Left ventricle myocardium inferior (tissue), 1 donor: ENCODE data around the gene NOL11. TPM values are rescaled to one million over a fixed set of nuclear protein-coding genes. Genes with fewer than 3 reads are reported as not detected.

ENCODE experiments used
- DNase-seq: peaks from one replicate; pipeline ENCODE4 v3.0.0-alpha.2; 2020
- H3K27ac ChIP-seq: fragments of 200-600 bp; replicated peaks from 2 replicates; pipeline ENCODE4 v1.8.0; 2021
- H3K27me3 ChIP-seq: fragments of 200-600 bp; 2 replicates; pipeline ENCODE4 v1.8.0; 2021; ENCODE audit warnings: low read depth
- H3K36me3 ChIP-seq: fragments of 200-600 bp; 2 replicates; pipeline ENCODE4 v1.8.0; 2021
- H3K4me1 ChIP-seq: fragments of 200-600 bp; 2 replicates; pipeline ENCODE4 v1.8.0; 2021
- H3K4me3 ChIP-seq: fragments of 200-600 bp; 2 replicates; pipeline ENCODE4 v1.8.0; 2021; ENCODE audit warnings: mild to moderate bottlenecking, moderate library complexity
- H3K9me3 ChIP-seq: fragments of 200-600 bp; replicated peaks from 2 replicates; pipeline ENCODE4 v1.8.0; 2021
- intact Hi-C: fragments of 100-400 bp; cut with micrococcal nuclease; formaldehyde crosslinking; loops from one replicate; pipeline ENCODE4 v1.11.0; 2022
- total RNA-seq: library from RNA; stranded (reverse); fragmentation: NEBNext Ultra II Directional; extraction: Animal tissue kit (Norgen Biotek cat#: 25700); gene quantifications from one replicate; pipeline ENCODE4 v1.2.1, GENCODE V29; 2021
- TF ChIP-seq, protein P1 (sequence below): fragments of 200-600 bp; IDR thresholded peaks from 2 replicates; pipeline ENCODE4 v1.8.0; 2021; ENCODE audit warnings: antibody characterized with exemption, mild to moderate bottlenecking, borderline replicate concordance
- donor health status: DM: no; HTN: yes; CAD: no; lungs with severe emphysema.

NOL11 gene
- total RNA-seq, 1 donor from 2014 or later, result 25.3 TPM

- Histone ChIP-seq H3K27ac (no peak overlapping the region), H3K36me3 (no peaks in the 10 kb centered on the region), H3K27me3 (no peaks in the 10 kb centered on the region), H3K4me3 (no peak overlapping the region), H3K4me1 (peaks cover 9% of the 10 kb centered on the region), H3K9me3 (no peaks in the 10 kb centered on the region)
- no peak for DNase-seq
- TF ChIP-seq, protein P1, sequence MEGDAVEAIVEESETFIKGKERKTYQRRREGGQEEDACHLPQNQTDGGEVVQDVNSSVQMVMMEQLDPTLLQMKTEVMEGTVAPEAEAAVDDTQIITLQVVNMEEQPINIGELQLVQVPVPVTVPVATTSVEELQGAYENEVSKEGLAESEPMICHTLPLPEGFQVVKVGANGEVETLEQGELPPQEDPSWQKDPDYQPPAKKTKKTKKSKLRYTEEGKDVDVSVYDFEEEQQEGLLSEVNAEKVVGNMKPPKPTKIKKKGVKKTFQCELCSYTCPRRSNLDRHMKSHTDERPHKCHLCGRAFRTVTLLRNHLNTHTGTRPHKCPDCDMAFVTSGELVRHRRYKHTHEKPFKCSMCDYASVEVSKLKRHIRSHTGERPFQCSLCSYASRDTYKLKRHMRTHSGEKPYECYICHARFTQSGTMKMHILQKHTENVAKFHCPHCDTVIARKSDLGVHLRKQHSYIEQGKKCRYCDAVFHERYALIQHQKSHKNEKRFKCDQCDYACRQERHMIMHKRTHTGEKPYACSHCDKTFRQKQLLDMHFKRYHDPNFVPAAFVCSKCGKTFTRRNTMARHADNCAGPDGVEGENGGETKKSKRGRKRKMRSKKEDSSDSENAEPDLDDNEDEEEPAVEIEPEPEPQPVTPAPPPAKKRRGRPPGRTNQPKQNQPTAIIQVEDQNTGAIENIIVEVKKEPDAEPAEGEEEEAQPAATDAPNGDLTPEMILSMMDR, result no peak
- intact Hi-C loops, result loop anchor here (5.0 kb wide), 1 partner anchor 308 kb away; the partner anchor contains the start of gene PITPNC1
These were observed 32.4 kb upstream of the NOL11 start for GRCh38 chr17:67685351-67685750.

GRCh38 chr17:67686241-67686640 is 31.5 kb upstream of the NOL11 start:
- peaks cover 9% of the 10 kb centered on the region for H3K4me1 ChIP-seq
- intact Hi-C loops, result loop anchor here (5.0 kb wide), 1 partner anchor 309 kb away; the partner anchor contains the start of gene PITPNC1
- no peaks in the 10 kb centered on the region for H3K9me3 ChIP-seq
- DNase-seq, result no peak
- H3K27me3 ChIP-seq, result no peaks in the 10 kb centered on the region
- TF ChIP-seq, protein P1, result no peak
- H3K4me3 ChIP-seq, result no peak overlapping the region
- H3K27ac ChIP-seq, result no peak overlapping the region
- no peaks in the 10 kb centered on the region for H3K36me3 ChIP-seq

- no peak overlapping the region for H3K27ac ChIP-seq
- no peak overlapping the region for H3K4me3 ChIP-seq
- no peak for DNase-seq
- intact Hi-C loops, result loop anchor here (5.0 kb wide), 1 partner anchor 310 kb away; the partner anchor contains the start of gene PITPNC1
- H3K36me3 ChIP-seq, result peaks cover under 1% of the 10 kb centered on the region
- peaks cover 9% of the 10 kb centered on the region for H3K4me1 ChIP-seq
- H3K9me3 ChIP-seq, result no peaks in the 10 kb centered on the region
- no peaks in the 10 kb centered on the region for H3K27me3 ChIP-seq
- TF ChIP-seq, protein P1, result no peak
These were observed 30.2 kb upstream of the NOL11 start for GRCh38 chr17:67687511-67687910.

DNA sequence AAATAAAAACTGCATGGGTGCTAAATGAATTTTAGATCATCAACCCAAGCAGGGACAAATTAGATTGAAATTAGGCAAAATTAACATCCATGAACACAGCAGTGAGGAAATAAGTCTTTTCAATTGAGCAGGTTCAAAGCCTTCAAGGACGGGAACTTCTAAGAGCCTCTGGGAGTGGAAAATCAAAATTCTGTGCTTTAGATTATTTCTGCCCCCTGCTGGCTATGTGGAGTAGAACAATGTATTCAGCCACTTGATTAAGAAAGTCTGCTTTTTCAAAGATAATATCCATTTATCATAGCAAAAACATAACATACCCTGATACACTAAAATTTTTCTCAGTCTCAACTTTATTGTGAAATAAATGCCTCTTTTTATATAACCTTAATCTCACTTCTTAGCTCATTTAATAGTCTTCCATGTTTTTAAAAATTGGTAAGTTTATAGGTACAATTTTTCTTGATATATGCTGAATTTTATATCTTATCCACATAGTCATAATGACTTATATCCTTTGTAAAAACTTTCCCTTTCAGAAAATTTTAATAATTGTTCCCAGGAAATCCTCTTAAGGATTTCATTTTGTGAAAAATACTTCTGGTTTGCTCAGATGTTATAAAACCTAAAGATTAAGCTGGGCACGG is 28.1 kb upstream of the NOL11 start:
- no peak overlapping the region for H3K27ac ChIP-seq
- DNase-seq, result no peak
- H3K36me3 ChIP-seq, result peaks cover 21% of the 10 kb centered on the region
- H3K9me3 ChIP-seq, result no peaks in the 10 kb centered on the region
- peaks cover 9% of the 10 kb centered on the region for H3K4me1 ChIP-seq
- TF ChIP-seq, protein P1, result peak; percentile 87
- H3K4me3 ChIP-seq, result no peak overlapping the region
- intact Hi-C loops, result loop anchor here (5.0 kb wide), 1 partner anchor 312 kb away; the partner anchor contains the start of gene PITPNC1
- H3K27me3 ChIP-seq, result no peaks in the 10 kb centered on the region

GRCh38 chr17:67693811-67694210 is 23.9 kb upstream of the NOL11 start:
- DNase-seq, result no peak
- intact Hi-C loops, result no loop called here

More at GRCh38 chr17:67693811-67694210, 23.9 kb upstream of the NOL11 start:
- H3K36me3 ChIP-seq, result peaks cover 21% of the 10 kb centered on the region
- H3K4me3 ChIP-seq, result no peak overlapping the region
- H3K27ac ChIP-seq, result no peak overlapping the region
- H3K27me3 ChIP-seq, result no peaks in the 10 kb centered on the region
- no peaks in the 10 kb centered on the region for H3K9me3 ChIP-seq
- H3K4me1 ChIP-seq, result peaks cover 6% of the 10 kb centered on the region
- TF ChIP-seq, protein P1, result no peak
